ENCODE data around the gene MAP7D2.

DNA sequence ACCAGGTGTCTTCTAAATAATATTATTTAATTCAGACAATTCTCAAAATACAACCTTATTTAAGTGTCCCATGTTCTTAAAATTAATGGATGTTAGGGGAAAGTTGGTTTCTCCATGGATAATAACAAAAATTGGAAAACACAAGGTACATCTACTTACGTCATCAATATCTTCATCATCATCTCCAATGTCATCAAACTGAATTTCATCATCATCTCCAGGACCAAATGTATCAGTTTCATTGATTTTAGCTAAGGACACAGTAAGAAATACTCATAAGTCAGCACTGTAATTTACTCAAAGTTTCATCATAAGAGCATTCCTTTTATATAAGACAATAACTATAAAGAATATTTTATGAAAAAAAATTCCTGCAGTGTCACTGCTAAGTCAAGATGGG, 13.7 kb upstream of the MAP7D2 start:
- TF ChIP-seq POLR2AphosphoS5 (IDR thresholded peaks at IDR 0.05; ENCODE audit: low read depth) (no peak), REST (IDR thresholded peaks at IDR 0.05; ENCODE audit: unreplicated experiment) (no peak), EZH2 (IDR thresholded peaks at IDR 0.05; ENCODE audit: low read depth, unreplicated experiment) (no peak), CREB1 (CRISPR knock-in tag; IDR thresholded peaks at IDR 0.05; ENCODE audit: low read depth) (no peak), ZNF114 (CRISPR knock-in tag; IDR thresholded peaks at IDR 0.05) (no peak), JUNB (IDR thresholded peaks at IDR 0.05; ENCODE audit: unreplicated experiment) (no peak)
- TF ChIP-seq, protein P1, sequence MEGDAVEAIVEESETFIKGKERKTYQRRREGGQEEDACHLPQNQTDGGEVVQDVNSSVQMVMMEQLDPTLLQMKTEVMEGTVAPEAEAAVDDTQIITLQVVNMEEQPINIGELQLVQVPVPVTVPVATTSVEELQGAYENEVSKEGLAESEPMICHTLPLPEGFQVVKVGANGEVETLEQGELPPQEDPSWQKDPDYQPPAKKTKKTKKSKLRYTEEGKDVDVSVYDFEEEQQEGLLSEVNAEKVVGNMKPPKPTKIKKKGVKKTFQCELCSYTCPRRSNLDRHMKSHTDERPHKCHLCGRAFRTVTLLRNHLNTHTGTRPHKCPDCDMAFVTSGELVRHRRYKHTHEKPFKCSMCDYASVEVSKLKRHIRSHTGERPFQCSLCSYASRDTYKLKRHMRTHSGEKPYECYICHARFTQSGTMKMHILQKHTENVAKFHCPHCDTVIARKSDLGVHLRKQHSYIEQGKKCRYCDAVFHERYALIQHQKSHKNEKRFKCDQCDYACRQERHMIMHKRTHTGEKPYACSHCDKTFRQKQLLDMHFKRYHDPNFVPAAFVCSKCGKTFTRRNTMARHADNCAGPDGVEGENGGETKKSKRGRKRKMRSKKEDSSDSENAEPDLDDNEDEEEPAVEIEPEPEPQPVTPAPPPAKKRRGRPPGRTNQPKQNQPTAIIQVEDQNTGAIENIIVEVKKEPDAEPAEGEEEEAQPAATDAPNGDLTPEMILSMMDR (conservative IDR thresholded peaks at IDR 0.05; ENCODE audit: low read depth in 2 of 2) = no peak
- TF ChIP-seq, protein P2, sequence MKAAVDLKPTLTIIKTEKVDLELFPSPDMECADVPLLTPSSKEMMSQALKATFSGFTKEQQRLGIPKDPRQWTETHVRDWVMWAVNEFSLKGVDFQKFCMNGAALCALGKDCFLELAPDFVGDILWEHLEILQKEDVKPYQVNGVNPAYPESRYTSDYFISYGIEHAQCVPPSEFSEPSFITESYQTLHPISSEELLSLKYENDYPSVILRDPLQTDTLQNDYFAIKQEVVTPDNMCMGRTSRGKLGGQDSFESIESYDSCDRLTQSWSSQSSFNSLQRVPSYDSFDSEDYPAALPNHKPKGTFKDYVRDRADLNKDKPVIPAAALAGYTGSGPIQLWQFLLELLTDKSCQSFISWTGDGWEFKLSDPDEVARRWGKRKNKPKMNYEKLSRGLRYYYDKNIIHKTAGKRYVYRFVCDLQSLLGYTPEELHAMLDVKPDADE (IDR thresholded peaks at IDR 0.05) = no peak
